IMR-90 (cell line): Measurements from ENCODE around the gene DEF6. TPM values are rescaled to one million over a fixed set of nuclear protein-coding genes. Genes with fewer than 3 reads are reported as not detected.

Experiments used
- ATAC-seq: fragments of 200-7000 bp; cut with Tn5 transposase; 2 replicates; pipeline ENCODE4 v1.9.1; 2020; ENCODE audit warnings: low read depth, mild to moderate bottlenecking, moderate library complexity
- BruUV-seq: library from RNA; stranded (reverse); fragments of 400-500 nt; replicated peaks from 2 replicates; lab custom pipeline; 2021; lab: Mats Ljungman, UMichigan
- CTCF ChIA-PET: fragments of 300-600 bp; formaldehyde crosslinking; extraction: SDS; loops from one replicate; lab custom pipeline; 2021; ENCODE audit warnings: antibody characterized with exemption; lab: Yijun Ruan, JAX
- POLR2A ChIA-PET: fragments of 300-600 bp; sonication (Branson Sonifier 250); formaldehyde crosslinking; loops from one replicate; lab custom pipeline; 2022; ENCODE audit warnings: antibody characterized with exemption; ENCODE audit not compliant: unreplicated experiment; lab: Charles Lee
- DNase-seq: peaks from one replicate; pipeline ENCODE4 v3.0.0; 2013
- H2AFZ ChIP-seq: replicated peaks from 2 replicates; pipeline ENCODE3; 2013; ENCODE audit warnings: low read length, mild to moderate bottlenecking; ENCODE audit not compliant: poor library complexity
- H2AK5ac ChIP-seq: 2 replicates; pipeline ENCODE4 v1.6.1; 2013; ENCODE audit warnings: low read depth, low read length, inconsistent platforms
- H2AK9ac ChIP-seq: replicated peaks from 2 replicates; pipeline ENCODE3; 2013; ENCODE audit warnings: mild to moderate bottlenecking, low read depth, low read length, moderate library complexity; ENCODE audit not compliant: poor library complexity
- H2BK120ac ChIP-seq: 2 replicates; pipeline ENCODE4 v1.6.1; 2013; ENCODE audit warnings: low read depth, low read length, inconsistent platforms
- H2BK15ac ChIP-seq: 3 replicates; pipeline ENCODE4 v1.6.1; 2013; ENCODE audit warnings: low read depth, low read length, inconsistent platforms
- H2BK20ac ChIP-seq: 2 replicates; pipeline ENCODE4 v1.6.1; 2013; ENCODE audit warnings: low read depth, mild to moderate bottlenecking, inconsistent platforms, low read length, moderate library complexity
- H2BK5ac ChIP-seq: 2 replicates; pipeline ENCODE4 v1.6.1; 2013; ENCODE audit warnings: mild to moderate bottlenecking, low read depth, low read length, inconsistent platforms; ENCODE audit not compliant: poor library complexity, severe bottlenecking
- H3K14ac ChIP-seq: replicated peaks from 2 replicates; pipeline ENCODE4 v1.6.1; 2013; ENCODE audit warnings: low read depth, low read length, inconsistent platforms
- H3K18ac ChIP-seq: 2 replicates; pipeline ENCODE4 v1.6.1; 2013; ENCODE audit warnings: low read depth, low read length, control low read depth
- H3K23ac ChIP-seq: 2 replicates; pipeline ENCODE4 v1.6.1; 2013; ENCODE audit warnings: low read depth, low read length, inconsistent platforms
- H3K27ac ChIP-seq: 2 replicates; pipeline ENCODE4 v1.5.1; 2013; ENCODE audit warnings: mild to moderate bottlenecking, control low read depth, low read length; ENCODE audit not compliant: insufficient read depth
- H3K27me3 ChIP-seq: 2 replicates; pipeline ENCODE4 v1.6.1; 2013; ENCODE audit warnings: low read length; ENCODE audit not compliant: control insufficient read depth, insufficient read depth
- H3K36me3 ChIP-seq: 2 replicates; pipeline ENCODE4 v1.6.1; 2013; ENCODE audit warnings: low read length, mixed read lengths; ENCODE audit not compliant: control insufficient read depth, insufficient read depth
- H3K4ac ChIP-seq: 2 replicates; pipeline ENCODE4 v1.6.1; 2013; ENCODE audit warnings: low read depth, low read length, inconsistent platforms
- H3K4me1 ChIP-seq: 2 replicates; pipeline ENCODE4 v1.6.1; 2013; ENCODE audit warnings: low read length, mixed read lengths; ENCODE audit not compliant: control insufficient read depth, insufficient read depth
- H3K4me2 ChIP-seq: 2 replicates; pipeline ENCODE4 v1.6.1; 2013; ENCODE audit warnings: low read depth, mild to moderate bottlenecking, control low read depth, low read length, moderate library complexity
- H3K4me3 ChIP-seq: 2 replicates; pipeline ENCODE4 v1.5.1; 2013; ENCODE audit warnings: low read depth, mild to moderate bottlenecking, control low read depth, low read length, moderate library complexity; ENCODE audit not compliant: insufficient read depth
- H3K56ac ChIP-seq: 2 replicates; pipeline ENCODE4 v1.6.1; 2013; ENCODE audit warnings: low read length, inconsistent platforms; ENCODE audit not compliant: insufficient read depth; ENCODE audit errors: extremely low read depth
- H3K79me1 ChIP-seq, 2 experiments: 2 replicates each; pipeline ENCODE4 v1.6.1; 2013; ENCODE audit warnings: low read length in 2 of 2, inconsistent platforms in 1 of 2, low read depth in 1 of 2
- H3K9ac ChIP-seq: 2 replicates; pipeline ENCODE4 v1.6.1; 2013; ENCODE audit warnings: low read depth, low read length, control low read depth
- H3K9me1 ChIP-seq: 2 replicates; pipeline ENCODE4 v1.6.1; 2013; ENCODE audit warnings: low read length, inconsistent platforms; ENCODE audit not compliant: insufficient read depth
- H3K9me3 ChIP-seq: 2 replicates; pipeline ENCODE4 v1.6.1; 2013; ENCODE audit warnings: low read length; ENCODE audit not compliant: control insufficient read depth, insufficient read depth
- H4K20me1 ChIP-seq: 2 replicates; pipeline ENCODE4 v1.6.1; 2013; ENCODE audit warnings: low read length, inconsistent platforms; ENCODE audit not compliant: insufficient read depth
- H4K5ac ChIP-seq: 2 replicates; pipeline ENCODE4 v1.6.1; 2013; ENCODE audit warnings: mild to moderate bottlenecking, low read depth, low read length, control low read depth
- H4K8ac ChIP-seq, 2 experiments: 2 replicates each; pipeline ENCODE4 v1.6.1; 2013; ENCODE audit warnings: low read depth in 2 of 2, low read length in 2 of 2, control low read depth in 1 of 2, inconsistent platforms in 1 of 2
- H4K91ac ChIP-seq: 2 replicates; pipeline ENCODE4 v1.6.1; 2013; ENCODE audit warnings: low read depth, low read length, inconsistent platforms; ENCODE audit not compliant: insufficient read depth
- CEBPB ChIP-seq: IDR thresholded peaks from 2 replicates; pipeline ENCODE4 v1.6.1; 2012; ENCODE audit warnings: low read depth, low read length, improper control_type of control experiment
- CHD1 ChIP-seq: IDR thresholded peaks from 2 replicates; pipeline ENCODE4 v1.6.1; 2012; ENCODE audit warnings: low read depth, low read length, improper control_type of control experiment
- FOS ChIP-seq: fragments of 150-350 bp; IDR thresholded peaks from 2 replicates; pipeline ENCODE4 v1.6.1; 2016; ENCODE audit warnings: low read depth, low read length
- MAFK ChIP-seq: IDR thresholded peaks from 2 replicates; pipeline ENCODE4 v1.6.1; 2012; ENCODE audit warnings: low read depth, low read length, improper control_type of control experiment
- MAZ ChIP-seq: IDR thresholded peaks from 2 replicates; pipeline ENCODE4 v1.6.1; 2012; ENCODE audit warnings: low read depth, mild to moderate bottlenecking, low read length, improper control_type of control experiment, moderate library complexity, borderline replicate concordance
- MXI1 ChIP-seq: IDR thresholded peaks from 2 replicates; pipeline ENCODE4 v1.6.1; 2012; ENCODE audit warnings: low read depth, mild to moderate bottlenecking, low read length, moderate library complexity, borderline replicate concordance
- NFE2L2 ChIP-seq: fragments of 150-350 bp; IDR thresholded peaks from 2 replicates; pipeline ENCODE4 v1.6.1; 2016; ENCODE audit warnings: low read depth, mild to moderate bottlenecking, low read length
- RAD21 ChIP-seq: IDR thresholded peaks from 2 replicates; pipeline ENCODE4 v1.6.1; 2012; ENCODE audit warnings: low read length, improper control_type of control experiment
- RCOR1 ChIP-seq: IDR thresholded peaks from 2 replicates; pipeline ENCODE4 v1.6.1; 2012; ENCODE audit warnings: mild to moderate bottlenecking, low read length, improper control_type of control experiment; ENCODE audit not compliant: insufficient replicate concordance
- RFX5 ChIP-seq: IDR thresholded peaks from 2 replicates; pipeline ENCODE4 v1.8.0; 2012; ENCODE audit warnings: low read depth, mild to moderate bottlenecking, low read length, moderate library complexity
- SMC3 ChIP-seq: fragments of 150-350 bp; IDR thresholded peaks from 2 replicates; pipeline ENCODE4 v1.6.1; 2016; ENCODE audit warnings: low read depth, mild to moderate bottlenecking, antibody characterized with exemption, low read length, moderate library complexity
- WGBS, 2 experiments: methylation state at CpG; one replicate each; pipeline versions ENCODE4 v1.1.5 to v1.1.7; 2013; ENCODE audit warnings: missing lambda C conversion rate in 2 of 2; ENCODE audit not compliant: insufficient read length in 1 of 2; ENCODE audit errors: extremely low coverage in 2 of 2; 5-methylcytosine and 5-hydroxymethylcytosine counted together
- dilution Hi-C: fragments of 300-500 bp; cut with HindIII; formaldehyde crosslinking; loops from one replicate; pipeline ENCODE4 v1.14.3; 2018; ENCODE audit warnings: low sequenced_read_pairs; ENCODE audit not compliant: unreplicated experiment
- in situ Hi-C: fragments of 300-500 bp; cut with MboI; formaldehyde crosslinking; loops from 3 replicates; pipeline ENCODE4 v1.14.3; 2019; ENCODE audit warnings: low sequenced_read_pairs, inconsistent platforms, mixed read lengths
- intact Hi-C: fragments of 100-400 bp; cut with micrococcal nuclease; formaldehyde crosslinking; loops from 2 replicates; pipeline ENCODE4 v1.10.0; 2022
- polyA plus RNA-seq, 3 experiments: library from polyadenylated mRNA; depleted of rRNA; stranded (reverse); fragments of >200 nt; gene quantifications; 2 replicates each; pipeline ENCODE4 v1.2.3, GENCODE V29; 2012; ENCODE audit warnings: low replicate concordance in 1 of 3
- total RNA-seq: library from RNA; depleted of rRNA; stranded (reverse); fragments of >200 nt; gene quantifications from 2 replicates; pipeline ENCODE4 v1.2.3, GENCODE V29; 2012
- TF ChIP-seq, protein P1 (sequence below): conservative IDR thresholded peaks from 2 replicates; pipeline ENCODE4 v1.5.1; 2012; ENCODE audit warnings: mild to moderate bottlenecking, low read depth, low read length, improper control_type of control experiment
- TF ChIP-seq, protein P2 (sequence below): fragments of 150-350 bp; IDR thresholded peaks from 2 replicates; pipeline ENCODE4 v1.6.1; 2017; ENCODE audit warnings: mild to moderate bottlenecking, antibody characterized with exemption, low read length, low read depth
- TF ChIP-seq, protein P3 (sequence below): fragments of 150-350 bp; IDR thresholded peaks from 2 replicates; pipeline ENCODE4 v1.6.1; 2016; ENCODE audit warnings: low read depth, mild to moderate bottlenecking, low read length, moderate library complexity, borderline replicate concordance

DEF6 gene
- total and polyA plus RNA-seq, 2 of the 4 experiments (the other 2 are of a cell fraction), result 2.5 to 4.2 TPM

DNA sequence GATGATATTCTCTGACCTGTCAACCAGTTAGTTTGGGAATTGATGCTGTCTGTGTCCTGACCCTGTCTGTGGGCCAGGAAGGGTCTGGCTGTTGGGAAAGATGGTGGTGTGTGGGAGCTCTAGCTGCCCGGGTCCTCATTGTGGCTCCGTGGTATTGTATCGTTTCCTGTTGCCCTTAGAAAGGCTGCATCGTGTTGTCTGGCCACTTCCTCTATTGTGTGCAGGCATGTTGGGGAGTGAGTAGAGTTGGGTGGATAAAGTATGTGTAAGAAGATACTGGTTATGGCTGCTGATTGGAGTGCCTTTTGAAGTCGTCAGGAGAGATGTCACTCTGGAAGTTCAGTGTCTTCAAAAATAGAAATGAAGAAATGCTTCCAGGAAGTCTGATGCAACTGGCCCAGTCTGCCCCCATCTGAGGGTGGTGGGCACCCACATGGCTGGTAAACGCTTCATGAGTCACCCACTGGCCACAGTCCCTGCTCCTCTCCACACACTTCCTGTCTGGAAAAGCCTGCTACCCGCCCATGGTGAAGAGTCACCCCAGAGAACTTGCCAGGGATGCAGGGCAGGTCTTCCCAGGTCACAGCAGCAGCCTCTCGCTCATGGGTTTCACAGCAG is 72.6 kb downstream of the DEF6 start:
- H4K5ac ChIP-seq, result peak overlapping the region; percentile 56
- H2AK5ac ChIP-seq, result peak overlapping the region; percentile 98
- POLR2A ChIA-PET, result no interaction called here
- H3K4me1 ChIP-seq, result peaks cover 26% of the 10 kb centered on the region
- H3K4me3 ChIP-seq, result no peak overlapping the region
- peak overlapping the region; percentile 85 for H2AFZ ChIP-seq
- peak overlapping the region; percentile 85 for H3K18ac ChIP-seq
- BruUV-seq, result no TSS peak
- peak overlapping the region; percentile 95 for H2BK20ac ChIP-seq
- H3K4me2 ChIP-seq, result peak overlapping the region; percentile 52
- WGBS, 2 experiments, result 22% methylated on average over 5 of the region's 8 CpGs; no CpG with 5 or more reads in 1 of the 2 experiments
- intact Hi-C loops, result no loop called here
- in situ Hi-C loops, result no loop called here
- peak overlapping the region; percentile 97 for H2BK5ac ChIP-seq
- peak overlapping the region; percentile 86 to 92 for H4K8ac ChIP-seq
- H4K20me1 ChIP-seq, result peaks cover 13% of the 10 kb centered on the region
- peak overlapping the region; percentile 91 for H3K23ac ChIP-seq
- peak overlapping the region; percentile 98 for H3K4ac ChIP-seq
- dilution Hi-C loops, result no loop called here
- H2BK120ac ChIP-seq, result peak overlapping the region; percentile 97
- H3K9ac ChIP-seq, result peak overlapping the region; percentile 10; the same call in 1 of the 2 replicates
- H3K9me3 ChIP-seq, result no peaks in the 10 kb centered on the region
- peak overlapping the region; percentile 76 for H3K27ac ChIP-seq
- peak overlapping the region; percentile 96 for H2AK9ac ChIP-seq
- CTCF ChIA-PET, result interaction anchor here (0.7 to 1.2 kb wide), 2 partner anchors 16 to 50 kb away, joined by 4 read pairs; no protein-coding TSS in a partner anchor
- H3K9me1 ChIP-seq, result peaks cover 37% of the 10 kb centered on the region
- H3K56ac ChIP-seq, result peak overlapping the region; percentile 82
- H3K79me1 ChIP-seq, result peaks cover 53 to 90% of the 10 kb centered on the region in 2 experiments
- DNase-seq (peak; percentile 95), ATAC-seq (peak; percentile 86)
- H3K27me3 ChIP-seq, result no peaks in the 10 kb centered on the region
- H4K91ac ChIP-seq, result peak overlapping the region; percentile 97
- H3K36me3 ChIP-seq, result peaks cover 9% of the 10 kb centered on the region
- H2BK15ac ChIP-seq, result peak overlapping the region; percentile 95; the same call in 2 of the 3 replicates
- peak overlapping the region; percentile 99 for H3K14ac ChIP-seq
- TF ChIP-seq CEBPB (peak; percentile 98), MAZ (peak; percentile 85), RFX5 (no peak), RAD21 (peak; percentile 28), FOS (peak; percentile 88), MXI1 (peak; percentile 44; the same call in 1 of the 2 replicates), NFE2L2 (no peak), SMC3 (no peak), CHD1 (no peak), RCOR1 (no peak), MAFK (no peak)
- TF ChIP-seq, protein P1, sequence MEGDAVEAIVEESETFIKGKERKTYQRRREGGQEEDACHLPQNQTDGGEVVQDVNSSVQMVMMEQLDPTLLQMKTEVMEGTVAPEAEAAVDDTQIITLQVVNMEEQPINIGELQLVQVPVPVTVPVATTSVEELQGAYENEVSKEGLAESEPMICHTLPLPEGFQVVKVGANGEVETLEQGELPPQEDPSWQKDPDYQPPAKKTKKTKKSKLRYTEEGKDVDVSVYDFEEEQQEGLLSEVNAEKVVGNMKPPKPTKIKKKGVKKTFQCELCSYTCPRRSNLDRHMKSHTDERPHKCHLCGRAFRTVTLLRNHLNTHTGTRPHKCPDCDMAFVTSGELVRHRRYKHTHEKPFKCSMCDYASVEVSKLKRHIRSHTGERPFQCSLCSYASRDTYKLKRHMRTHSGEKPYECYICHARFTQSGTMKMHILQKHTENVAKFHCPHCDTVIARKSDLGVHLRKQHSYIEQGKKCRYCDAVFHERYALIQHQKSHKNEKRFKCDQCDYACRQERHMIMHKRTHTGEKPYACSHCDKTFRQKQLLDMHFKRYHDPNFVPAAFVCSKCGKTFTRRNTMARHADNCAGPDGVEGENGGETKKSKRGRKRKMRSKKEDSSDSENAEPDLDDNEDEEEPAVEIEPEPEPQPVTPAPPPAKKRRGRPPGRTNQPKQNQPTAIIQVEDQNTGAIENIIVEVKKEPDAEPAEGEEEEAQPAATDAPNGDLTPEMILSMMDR, result no peak
- TF ChIP-seq, protein P2, sequence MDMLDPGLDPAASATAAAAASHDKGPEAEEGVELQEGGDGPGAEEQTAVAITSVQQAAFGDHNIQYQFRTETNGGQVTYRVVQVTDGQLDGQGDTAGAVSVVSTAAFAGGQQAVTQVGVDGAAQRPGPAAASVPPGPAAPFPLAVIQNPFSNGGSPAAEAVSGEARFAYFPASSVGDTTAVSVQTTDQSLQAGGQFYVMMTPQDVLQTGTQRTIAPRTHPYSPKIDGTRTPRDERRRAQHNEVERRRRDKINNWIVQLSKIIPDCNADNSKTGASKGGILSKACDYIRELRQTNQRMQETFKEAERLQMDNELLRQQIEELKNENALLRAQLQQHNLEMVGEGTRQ, result peak; percentile 43; the same call in 1 of the 2 replicates
- TF ChIP-seq, protein P3, sequence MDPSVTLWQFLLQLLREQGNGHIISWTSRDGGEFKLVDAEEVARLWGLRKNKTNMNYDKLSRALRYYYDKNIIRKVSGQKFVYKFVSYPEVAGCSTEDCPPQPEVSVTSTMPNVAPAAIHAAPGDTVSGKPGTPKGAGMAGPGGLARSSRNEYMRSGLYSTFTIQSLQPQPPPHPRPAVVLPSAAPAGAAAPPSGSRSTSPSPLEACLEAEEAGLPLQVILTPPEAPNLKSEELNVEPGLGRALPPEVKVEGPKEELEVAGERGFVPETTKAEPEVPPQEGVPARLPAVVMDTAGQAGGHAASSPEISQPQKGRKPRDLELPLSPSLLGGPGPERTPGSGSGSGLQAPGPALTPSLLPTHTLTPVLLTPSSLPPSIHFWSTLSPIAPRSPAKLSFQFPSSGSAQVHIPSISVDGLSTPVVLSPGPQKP, result no peak
